ENCODE measurements around the gene ZNF211. TPM values are rescaled to one million over a fixed set of nuclear protein-coding genes. Genes with fewer than 3 reads are reported as not detected.

Gene ZNF211
- total and polyA plus RNA-seq, 10 of the 15 experiments (the other 5 are each of a cell fraction or from before 2014, with no cell fraction given): 2.1 to 20.6 (median 9.3) TPM

DNA sequence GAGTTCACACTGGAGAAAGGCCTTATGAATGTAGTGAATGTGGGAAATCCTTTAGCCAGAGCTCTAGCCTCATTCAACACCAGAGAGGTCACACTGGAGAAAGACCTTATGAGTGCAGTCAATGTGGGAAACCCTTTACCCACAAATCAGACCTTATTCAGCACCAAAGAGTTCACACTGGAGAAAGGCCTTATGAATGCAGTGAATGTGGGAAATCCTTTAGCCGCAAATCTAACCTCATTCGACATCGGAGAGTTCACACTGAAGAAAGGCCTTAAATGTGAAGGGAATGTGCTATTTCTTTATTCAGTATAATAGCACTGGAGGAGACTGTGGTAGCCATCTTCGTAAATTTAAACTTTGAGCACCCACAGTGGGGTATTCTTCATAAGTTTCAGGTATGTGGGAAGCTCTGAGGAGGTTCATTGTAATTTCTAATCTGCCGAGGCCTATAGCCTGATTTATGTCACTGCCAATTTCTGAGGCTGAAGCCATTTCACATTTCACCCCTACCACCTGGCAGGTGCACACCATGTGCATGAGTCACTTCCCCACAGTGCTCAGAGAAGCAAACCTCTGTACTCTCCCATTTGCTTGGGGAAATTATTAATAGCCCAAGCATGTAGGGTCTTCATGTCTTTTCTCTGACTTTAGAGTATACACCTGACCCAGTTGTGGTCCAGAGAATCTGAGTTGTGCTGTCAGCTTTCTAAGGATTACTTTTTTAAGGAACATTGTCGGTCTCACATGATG, 55.2 kb downstream of the ZNF211 start (continued):
- TF ChIP-seq, protein P1, sequence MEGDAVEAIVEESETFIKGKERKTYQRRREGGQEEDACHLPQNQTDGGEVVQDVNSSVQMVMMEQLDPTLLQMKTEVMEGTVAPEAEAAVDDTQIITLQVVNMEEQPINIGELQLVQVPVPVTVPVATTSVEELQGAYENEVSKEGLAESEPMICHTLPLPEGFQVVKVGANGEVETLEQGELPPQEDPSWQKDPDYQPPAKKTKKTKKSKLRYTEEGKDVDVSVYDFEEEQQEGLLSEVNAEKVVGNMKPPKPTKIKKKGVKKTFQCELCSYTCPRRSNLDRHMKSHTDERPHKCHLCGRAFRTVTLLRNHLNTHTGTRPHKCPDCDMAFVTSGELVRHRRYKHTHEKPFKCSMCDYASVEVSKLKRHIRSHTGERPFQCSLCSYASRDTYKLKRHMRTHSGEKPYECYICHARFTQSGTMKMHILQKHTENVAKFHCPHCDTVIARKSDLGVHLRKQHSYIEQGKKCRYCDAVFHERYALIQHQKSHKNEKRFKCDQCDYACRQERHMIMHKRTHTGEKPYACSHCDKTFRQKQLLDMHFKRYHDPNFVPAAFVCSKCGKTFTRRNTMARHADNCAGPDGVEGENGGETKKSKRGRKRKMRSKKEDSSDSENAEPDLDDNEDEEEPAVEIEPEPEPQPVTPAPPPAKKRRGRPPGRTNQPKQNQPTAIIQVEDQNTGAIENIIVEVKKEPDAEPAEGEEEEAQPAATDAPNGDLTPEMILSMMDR (IDR thresholded peaks at IDR 0.05 in 2 of 3, conservative IDR thresholded peaks at IDR 0.05 in 1 of 3; ENCODE audit: control insufficient read depth in 2 of 3, extremely low read depth in 1 of 3, insufficient read depth in 1 of 3, low read depth in 3 of 3, low read length in 3 of 3): no peak
- TF ChIP-seq RAD21 (IDR thresholded peaks at IDR 0.05; ENCODE audit: insufficient read depth, low read depth, low read length) (no peak), GABPA (IDR thresholded peaks at IDR 0.05; ENCODE audit: low read depth) (no peak)

DNA sequence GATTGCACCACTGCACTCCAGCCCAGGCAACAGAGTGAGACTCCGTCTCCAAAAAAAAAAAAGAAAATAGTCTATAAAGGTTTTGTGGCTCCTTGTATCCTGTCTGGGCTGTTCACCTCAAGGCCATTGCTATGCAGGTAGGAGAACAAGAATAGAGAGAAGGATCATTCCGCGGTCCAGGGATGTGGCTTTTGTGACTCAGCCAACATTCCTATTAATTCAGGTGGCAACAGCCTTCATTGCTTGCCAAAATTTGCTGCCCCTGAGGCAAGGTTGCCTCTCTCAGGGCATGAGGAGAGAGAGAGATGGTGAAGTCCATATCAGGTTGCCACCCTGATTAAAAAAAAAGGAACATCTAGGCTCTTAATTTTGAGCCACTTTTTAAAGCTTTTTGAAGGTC, 56.8 kb downstream of the ZNF211 start:
- Histone ChIP-seq H4K20me1 (ENCODE audit: control insufficient read depth, insufficient read depth) (no peaks in the 10 kb centered on the region), H3K4me2 (ENCODE audit: control insufficient read depth, insufficient read depth) (no peak overlapping the region), H3K27ac (ENCODE audit: control insufficient read depth, insufficient read depth) (no peak overlapping the region), H3K79me2 (ENCODE audit: control insufficient read depth, insufficient read depth, low read length) (no peaks in the 10 kb centered on the region), H3K27me3 (replicated peaks in 1 of 2; ENCODE audit: control insufficient read depth in 2 of 2, insufficient read depth in 2 of 2, low read length in 1 of 2) (no peaks in the 10 kb centered on the region), H2AFZ (ENCODE audit: control insufficient read depth, low read depth, low read length) (no peak overlapping the region), H3K4me1 (ENCODE audit: control insufficient read depth, insufficient read depth, low read length) (no peaks in the 10 kb centered on the region), H3K9me3 (replicated peaks; ENCODE audit: control insufficient read depth, insufficient read depth, low read length) (peaks cover 50% of the 10 kb centered on the region), H3K4me3 (no peak overlapping the region), H3K9ac (ENCODE audit: control insufficient read depth, insufficient read depth, low read length) (no peak overlapping the region), H3K36me3 (ENCODE audit: control insufficient read depth in 2 of 2, insufficient read depth in 2 of 2, low read length in 1 of 2) (peaks cover 9 to 22% of the 10 kb centered on the region in 2 experiments)
- in situ Hi-C loops (cut with MboI): no loop called here
- no peak for FAIRE-seq
- whole genome bisulfite sequencing (ENCODE audit: insufficient coverage, insufficient replicate concordance, low lambda C conversion rate, missing lambda C conversion rate): 100% methylated on average over 3 of the region's 3 CpGs
- DNase-seq (ENCODE audit: low read depth, low spot score): no peak
- intact Hi-C loops (cut with micrococcal nuclease; ENCODE audit: unreplicated experiment): no loop called here
- CTCF ChIA-PET: no interaction called here
- no peak for ATAC-seq
- BruUV-seq (replicated peaks): no TSS peak
- SMC1A ChIA-PET (ENCODE audit: uncharacterized antibody, unreplicated experiment): no interaction called here
- POLR2A ChIA-PET: no interaction called here
- RAD21 ChIA-PET (ENCODE audit: unreplicated experiment): no interaction called here
- TF ChIP-seq, protein P2, sequence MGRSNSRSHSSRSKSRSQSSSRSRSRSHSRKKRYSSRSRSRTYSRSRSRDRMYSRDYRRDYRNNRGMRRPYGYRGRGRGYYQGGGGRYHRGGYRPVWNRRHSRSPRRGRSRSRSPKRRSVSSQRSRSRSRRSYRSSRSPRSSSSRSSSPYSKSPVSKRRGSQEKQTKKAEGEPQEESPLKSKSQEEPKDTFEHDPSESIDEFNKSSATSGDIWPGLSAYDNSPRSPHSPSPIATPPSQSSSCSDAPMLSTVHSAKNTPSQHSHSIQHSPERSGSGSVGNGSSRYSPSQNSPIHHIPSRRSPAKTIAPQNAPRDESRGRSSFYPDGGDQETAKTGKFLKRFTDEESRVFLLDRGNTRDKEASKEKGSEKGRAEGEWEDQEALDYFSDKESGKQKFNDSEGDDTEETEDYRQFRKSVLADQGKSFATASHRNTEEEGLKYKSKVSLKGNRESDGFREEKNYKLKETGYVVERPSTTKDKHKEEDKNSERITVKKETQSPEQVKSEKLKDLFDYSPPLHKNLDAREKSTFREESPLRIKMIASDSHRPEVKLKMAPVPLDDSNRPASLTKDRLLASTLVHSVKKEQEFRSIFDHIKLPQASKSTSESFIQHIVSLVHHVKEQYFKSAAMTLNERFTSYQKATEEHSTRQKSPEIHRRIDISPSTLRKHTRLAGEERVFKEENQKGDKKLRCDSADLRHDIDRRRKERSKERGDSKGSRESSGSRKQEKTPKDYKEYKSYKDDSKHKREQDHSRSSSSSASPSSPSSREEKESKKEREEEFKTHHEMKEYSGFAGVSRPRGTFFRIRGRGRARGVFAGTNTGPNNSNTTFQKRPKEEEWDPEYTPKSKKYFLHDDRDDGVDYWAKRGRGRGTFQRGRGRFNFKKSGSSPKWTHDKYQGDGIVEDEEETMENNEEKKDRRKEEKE (IDR thresholded peaks at IDR 0.05): no peak
- no peak for TF ChIP-seq ZNF622 (IDR thresholded peaks at IDR 0.05)
- TF ChIP-seq, protein P3, sequence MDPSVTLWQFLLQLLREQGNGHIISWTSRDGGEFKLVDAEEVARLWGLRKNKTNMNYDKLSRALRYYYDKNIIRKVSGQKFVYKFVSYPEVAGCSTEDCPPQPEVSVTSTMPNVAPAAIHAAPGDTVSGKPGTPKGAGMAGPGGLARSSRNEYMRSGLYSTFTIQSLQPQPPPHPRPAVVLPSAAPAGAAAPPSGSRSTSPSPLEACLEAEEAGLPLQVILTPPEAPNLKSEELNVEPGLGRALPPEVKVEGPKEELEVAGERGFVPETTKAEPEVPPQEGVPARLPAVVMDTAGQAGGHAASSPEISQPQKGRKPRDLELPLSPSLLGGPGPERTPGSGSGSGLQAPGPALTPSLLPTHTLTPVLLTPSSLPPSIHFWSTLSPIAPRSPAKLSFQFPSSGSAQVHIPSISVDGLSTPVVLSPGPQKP (IDR thresholded peaks at IDR 0.05; ENCODE audit: low read depth, low read length): no peak
- TF ChIP-seq IKZF1 (conservative IDR thresholded peaks at IDR 0.05): no peak
- no peak for TF ChIP-seq GABPA (IDR thresholded peaks at IDR 0.05; ENCODE audit: low read depth)
- TF ChIP-seq KAT2A (conservative IDR thresholded peaks at IDR 0.05; ENCODE audit: control insufficient read depth, low read depth, low read length): no peak
- no peak for TF ChIP-seq NFXL1 (IDR thresholded peaks at IDR 0.05; ENCODE audit: borderline replicate concordance)
- TF ChIP-seq SMAD1 (IDR thresholded peaks at IDR 0.05; ENCODE audit: low read depth, partially characterized antibody): no peak
- no peak for TF ChIP-seq SREBF2 (IDR thresholded peaks at IDR 0.05; ENCODE audit: low read length)
- TF ChIP-seq SUZ12 (IDR thresholded peaks at IDR 0.05; ENCODE audit: unreplicated experiment): no peak
- no peak for TF ChIP-seq ZNF384 (IDR thresholded peaks at IDR 0.05; ENCODE audit: borderline replicate concordance, low read depth, low read length)
- TF ChIP-seq TBL1XR1 (IDR thresholded peaks at IDR 0.05; ENCODE audit: low read depth, low read length): no peak
- TF ChIP-seq, protein P4, sequence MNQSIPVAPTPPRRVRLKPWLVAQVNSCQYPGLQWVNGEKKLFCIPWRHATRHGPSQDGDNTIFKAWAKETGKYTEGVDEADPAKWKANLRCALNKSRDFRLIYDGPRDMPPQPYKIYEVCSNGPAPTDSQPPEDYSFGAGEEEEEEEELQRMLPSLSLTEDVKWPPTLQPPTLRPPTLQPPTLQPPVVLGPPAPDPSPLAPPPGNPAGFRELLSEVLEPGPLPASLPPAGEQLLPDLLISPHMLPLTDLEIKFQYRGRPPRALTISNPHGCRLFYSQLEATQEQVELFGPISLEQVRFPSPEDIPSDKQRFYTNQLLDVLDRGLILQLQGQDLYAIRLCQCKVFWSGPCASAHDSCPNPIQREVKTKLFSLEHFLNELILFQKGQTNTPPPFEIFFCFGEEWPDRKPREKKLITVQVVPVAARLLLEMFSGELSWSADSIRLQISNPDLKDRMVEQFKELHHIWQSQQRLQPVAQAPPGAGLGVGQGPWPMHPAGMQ (IDR thresholded peaks at IDR 0.05; ENCODE audit: borderline replicate concordance): no peak
